T47D (cell line): ENCODE data around the gene PLOD1.
"Not testable (repeated sequence)": the region's sequence is repeated elsewhere in the genome, so short reads cannot be mapped to it uniquely, and the experiment has no call there.

ENCODE experiments used
- DNase-seq, 2 experiments: peaks; one replicate each; pipeline versions ENCODE4 v3.0.0 to v3.0.0-alpha.2; 2011 to 2012; ENCODE audit warnings: low read depth in 1 of 2, low spot score in 1 of 2
- JUND ChIP-seq: IDR thresholded peaks from 2 replicates; pipeline ENCODE4 v1.6.1; 2012; ENCODE audit warnings: low read depth
- in situ Hi-C: cut with HindIII; loops from 2 replicates; pipeline ENCODE4 v1.10.0; 2016; ENCODE audit warnings: low sequenced_read_pairs, low pct_unique_long_range_greater_than_20kb

PLOD1 gene

DNA sequence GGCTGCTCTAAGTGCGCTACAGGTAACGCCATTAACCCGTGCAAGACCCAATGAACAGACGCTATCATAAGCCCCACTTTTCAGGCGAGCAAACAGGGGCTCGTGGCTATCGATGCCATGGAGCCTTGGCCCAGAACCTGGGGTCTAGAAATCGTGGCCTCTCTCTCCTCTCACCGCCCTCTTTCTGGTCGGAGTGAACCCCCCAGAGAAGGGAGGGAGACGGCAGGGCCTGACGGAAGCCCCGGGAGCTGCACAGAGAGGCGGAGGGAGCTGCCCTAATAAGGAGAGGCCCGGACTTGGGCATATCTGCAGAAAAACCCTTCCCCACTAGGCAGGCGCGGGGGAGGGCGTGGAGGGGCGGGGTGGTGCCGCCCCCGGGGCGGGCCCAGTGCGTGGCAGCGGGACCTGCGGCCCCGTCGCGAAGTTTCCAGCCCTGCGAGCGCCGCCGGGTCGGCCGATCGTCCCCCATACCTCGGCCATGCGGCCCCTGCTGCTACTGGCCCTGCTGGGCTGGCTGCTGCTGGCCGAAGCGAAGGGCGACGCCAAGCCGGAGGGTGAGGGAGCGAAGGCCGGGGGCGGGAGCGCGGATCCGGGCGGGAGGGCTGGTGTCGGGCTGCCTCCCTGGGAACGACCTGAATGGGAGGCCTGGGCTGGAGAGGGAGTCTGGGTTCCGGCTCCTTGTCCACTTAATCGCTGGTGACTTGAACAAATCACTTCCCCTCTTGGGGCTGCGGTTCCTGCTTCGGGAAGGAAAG is at the start of gene PLOD1:
TSS of gene PLOD1 (plus strand) at position 416 of the 755 bp plus-strand sequence. CDS start at position 479, 63 bp downstream.
- peak; percentile 72 to 85 for DNase-seq
- no peak for TF ChIP-seq JUND
- in situ Hi-C loops, result no loop called here

DNA sequence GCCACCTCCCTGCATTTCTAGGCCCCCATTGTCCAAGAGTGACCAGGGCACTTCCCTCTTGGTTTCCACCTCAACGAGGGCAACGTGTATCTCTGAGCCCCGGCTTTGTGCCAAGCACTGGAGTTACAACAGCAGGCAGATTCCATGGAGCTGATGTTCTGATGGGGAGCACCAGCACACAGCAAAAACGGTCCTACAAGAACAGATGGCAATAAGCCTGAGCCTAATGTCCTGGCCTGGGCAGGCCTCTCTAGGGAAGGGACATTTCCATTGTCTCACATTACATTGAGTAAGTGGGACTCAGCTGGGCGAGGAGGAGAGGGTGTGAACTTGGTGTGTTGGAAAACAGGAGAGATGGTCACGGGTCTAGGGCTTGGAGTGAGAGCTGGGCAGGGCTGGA is 48.6 kb upstream of the PLOD1 start:
- TF ChIP-seq JUND, result no peak
- DNase-seq, result no peak
- in situ Hi-C loops, result no loop called here

DNA sequence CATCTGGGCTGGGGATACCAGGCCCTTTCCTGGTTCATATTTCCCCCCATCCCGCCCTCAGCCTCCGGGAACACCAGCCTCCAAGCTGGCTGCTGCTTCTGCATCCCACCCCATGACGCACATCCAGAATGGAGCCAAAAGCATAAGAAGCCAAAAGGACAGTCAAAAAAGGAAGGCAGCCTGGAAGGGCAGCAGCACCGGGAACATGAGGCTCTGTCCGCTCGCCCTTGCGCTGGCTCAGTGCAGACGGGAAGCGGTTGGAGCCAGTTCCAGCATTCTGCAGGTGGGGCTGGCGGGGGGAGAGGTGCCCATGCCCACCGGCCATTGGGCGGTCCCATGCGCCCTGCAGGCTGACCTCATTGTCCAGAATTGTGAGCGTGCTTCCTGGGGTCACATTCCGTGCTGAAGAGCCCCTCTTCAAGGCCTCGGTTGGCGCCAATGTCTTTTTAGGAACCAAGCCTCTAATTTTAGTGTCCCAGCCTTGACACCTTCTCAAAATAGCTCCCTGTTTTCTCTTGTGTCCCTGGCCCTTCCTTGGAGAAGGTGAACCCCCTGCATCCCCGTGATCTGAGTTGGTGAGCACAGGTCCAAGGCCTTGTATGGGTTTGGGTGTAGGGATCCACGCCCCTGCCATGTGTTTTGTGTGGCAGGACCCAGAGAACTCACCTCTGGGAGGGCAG is 47.4 kb upstream of the PLOD1 start:
- TF ChIP-seq JUND, result no peak
- DNase-seq, result no peak
- in situ Hi-C loops, result no loop called here

DNA sequence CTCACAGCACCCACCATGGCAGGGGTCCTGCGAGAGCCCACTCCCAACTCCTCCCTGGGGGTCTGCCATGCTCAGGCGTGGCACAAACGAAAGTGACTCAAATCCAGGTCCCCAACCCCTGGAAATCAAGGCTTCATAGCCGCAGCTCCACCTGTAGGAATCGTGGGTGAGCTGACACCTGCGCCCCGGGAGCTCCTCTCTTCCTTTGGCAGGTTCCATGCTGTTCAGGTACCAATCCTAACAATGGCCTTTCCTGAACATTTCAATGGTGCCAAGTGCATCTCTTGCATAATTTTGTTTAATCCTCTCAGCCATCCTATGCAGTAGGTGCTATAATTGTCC is 46.9 kb upstream of the PLOD1 start:
- no peak for TF ChIP-seq JUND
- in situ Hi-C loops, result no loop called here
- no peak for DNase-seq

DNA sequence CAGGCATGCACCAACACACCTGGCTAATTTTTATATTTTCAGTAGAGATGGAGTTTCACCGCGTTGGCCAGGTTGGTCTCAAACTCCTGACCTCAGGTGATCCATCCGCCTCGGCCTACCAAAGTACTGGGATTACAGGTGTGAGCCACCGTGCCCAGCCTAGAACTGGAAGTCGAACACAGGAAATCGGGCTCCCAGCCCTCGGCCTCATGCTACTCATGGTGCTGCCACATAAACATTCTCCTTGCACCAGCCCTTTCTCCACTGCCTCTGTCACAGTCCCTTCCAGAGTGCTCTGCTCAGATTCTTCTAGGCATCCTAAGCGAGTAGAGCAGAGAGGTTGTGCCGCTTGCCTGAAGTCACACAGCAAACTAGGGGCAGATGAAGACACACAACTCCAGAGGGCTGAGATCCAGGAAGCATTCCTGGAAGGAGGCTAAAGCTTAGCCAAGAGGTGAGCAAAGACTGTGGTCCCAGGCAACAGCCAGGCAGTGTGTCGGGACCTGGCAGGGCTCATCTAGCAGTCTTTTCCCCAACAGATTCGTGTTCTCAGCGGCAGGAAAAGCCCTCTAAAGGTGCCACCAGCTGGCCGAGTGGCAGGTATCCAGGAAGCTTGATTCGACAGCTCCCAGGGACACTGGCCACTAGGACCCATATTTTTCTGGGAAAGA is 46.2 kb upstream of the PLOD1 start:
- in situ Hi-C loops, result no loop called here
- DNase-seq, result no peak
- TF ChIP-seq JUND, result no peak

DNA sequence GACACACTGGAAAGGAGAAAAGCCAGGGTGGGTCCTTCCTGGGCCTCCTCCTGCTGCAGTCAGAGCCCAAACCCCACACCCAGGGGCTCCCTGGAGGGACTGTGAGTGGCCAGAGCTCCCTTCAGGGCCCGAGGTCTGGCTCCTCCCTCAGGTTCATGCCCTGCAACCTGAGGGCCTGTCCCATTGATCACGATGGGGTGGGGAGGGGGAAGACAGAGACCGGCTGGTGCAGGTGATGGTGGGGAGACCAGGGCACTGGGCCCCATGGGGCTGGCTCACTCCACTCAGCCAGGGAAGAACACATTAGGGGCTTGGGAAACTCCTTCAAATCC is 45.7 kb upstream of the PLOD1 start:
- TF ChIP-seq JUND, result no peak
- DNase-seq, result no peak
- in situ Hi-C loops, result no loop called here

DNA sequence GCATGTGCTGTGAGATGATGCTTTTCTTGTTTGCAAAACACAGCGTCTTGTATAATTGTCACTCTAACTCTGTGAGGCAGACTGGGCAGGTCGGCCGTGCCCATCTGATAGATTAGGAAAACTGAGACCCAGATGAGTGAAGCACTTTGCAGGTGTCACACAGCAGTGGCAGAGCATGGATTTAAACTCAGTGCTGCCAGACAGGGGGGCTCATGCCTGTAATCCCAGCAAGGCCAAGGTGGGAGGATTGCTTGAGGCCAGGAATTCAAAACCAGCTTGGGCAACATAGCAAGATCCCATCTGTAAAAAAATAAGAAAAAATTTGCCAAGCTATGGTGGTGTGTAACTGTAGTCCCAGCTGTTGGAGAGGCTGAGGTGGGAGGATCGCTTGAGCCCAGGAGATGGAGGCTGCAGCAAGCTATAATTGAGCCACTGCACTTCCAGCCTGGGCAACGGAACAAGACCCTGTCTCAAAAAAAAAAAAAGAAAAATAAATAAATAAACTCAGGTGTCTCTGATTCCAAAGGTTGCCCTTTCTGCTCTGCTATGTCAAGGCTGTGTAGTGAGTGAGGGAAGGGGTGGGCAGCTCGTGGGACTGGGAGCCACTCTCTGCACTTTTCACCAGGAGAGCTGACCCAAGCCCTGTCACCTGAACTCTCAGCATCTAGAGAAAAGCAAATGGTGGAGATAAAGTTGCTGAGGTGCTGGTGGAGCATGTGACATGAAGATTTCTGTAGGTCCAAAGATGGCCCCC is 42.9 kb upstream of the PLOD1 start:
- no peak for DNase-seq
- no peak for TF ChIP-seq JUND
- in situ Hi-C loops, result no loop called here

DNA sequence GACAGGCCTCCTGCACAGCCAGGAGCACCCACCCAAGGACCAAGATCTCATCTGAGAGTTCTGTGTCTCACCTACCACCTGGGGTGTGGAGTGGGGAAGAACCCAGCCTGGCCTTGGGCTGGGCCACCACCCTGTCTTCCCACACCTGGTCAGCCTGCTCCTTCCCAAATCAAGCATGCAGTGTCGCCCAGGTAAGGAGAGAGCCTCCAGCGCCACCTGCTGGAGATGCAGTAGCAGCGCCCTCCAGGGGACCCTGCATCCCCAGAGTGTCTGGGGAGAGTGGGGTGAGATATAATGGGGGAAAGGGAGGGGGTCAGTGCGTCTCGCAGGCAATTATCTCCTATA is 40.6 kb upstream of the PLOD1 start:
- peak; percentile 70 to 79 for DNase-seq
- in situ Hi-C loops, result no loop called here
- TF ChIP-seq JUND, result no peak

DNA sequence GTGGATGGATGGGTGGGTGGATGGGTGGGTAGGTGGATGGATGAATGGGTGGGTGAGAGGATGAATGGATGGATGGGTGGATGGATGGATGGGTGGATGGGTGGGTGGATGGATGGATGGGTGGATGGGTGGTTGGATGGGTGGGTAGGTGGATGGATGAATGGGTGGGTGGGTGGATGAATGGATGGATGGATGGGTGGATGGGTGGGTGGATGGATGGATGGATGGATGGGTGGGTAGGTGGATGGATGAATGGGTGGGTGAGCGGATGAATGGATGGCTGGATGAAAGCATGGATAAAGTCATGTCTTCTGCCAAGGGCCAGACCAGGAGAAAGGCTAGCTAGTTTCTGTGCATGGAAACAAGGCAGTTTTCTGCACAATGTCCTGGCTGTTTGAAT is 40.0 kb upstream of the PLOD1 start:
- DNase-seq, in situ Hi-C loops: not testable (repeated sequence)

DNA sequence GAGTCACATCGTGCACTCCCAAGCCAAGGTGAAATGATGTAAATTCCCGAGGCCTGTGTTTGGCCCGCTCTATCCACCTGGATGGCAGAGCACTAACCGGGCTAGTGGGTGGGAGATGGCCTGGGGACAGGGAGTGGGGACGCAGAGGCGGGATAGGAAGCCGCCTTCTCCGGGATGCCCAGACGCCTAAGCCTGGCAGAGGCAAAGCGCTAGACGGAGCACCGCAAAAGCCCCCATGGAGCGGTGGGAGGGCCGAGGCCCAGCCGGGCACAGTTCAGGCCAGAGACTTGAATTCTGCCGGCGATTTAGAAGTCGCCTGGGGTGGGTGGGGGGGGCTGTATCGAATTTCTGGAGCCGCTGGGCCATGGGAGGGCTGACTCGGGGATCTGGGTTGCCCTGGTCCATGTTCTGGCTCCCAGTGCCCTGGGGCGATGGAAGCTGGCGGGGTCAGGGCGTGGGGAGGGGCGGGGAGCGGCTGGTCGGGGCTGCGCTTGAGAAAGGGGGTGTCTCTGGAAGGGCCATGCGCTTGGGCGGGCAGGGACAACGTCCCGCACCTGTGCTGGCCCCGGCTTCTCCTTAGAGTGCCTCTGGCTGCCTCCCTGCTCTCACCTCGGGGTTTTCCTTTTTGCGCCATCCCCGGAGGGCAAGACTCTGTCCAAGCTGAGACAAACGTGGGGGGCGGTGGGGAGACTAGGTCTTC is 36.3 kb upstream of the PLOD1 start:
- TF ChIP-seq JUND, result no peak
- no peak for DNase-seq
- in situ Hi-C loops, result no loop called here

DNA sequence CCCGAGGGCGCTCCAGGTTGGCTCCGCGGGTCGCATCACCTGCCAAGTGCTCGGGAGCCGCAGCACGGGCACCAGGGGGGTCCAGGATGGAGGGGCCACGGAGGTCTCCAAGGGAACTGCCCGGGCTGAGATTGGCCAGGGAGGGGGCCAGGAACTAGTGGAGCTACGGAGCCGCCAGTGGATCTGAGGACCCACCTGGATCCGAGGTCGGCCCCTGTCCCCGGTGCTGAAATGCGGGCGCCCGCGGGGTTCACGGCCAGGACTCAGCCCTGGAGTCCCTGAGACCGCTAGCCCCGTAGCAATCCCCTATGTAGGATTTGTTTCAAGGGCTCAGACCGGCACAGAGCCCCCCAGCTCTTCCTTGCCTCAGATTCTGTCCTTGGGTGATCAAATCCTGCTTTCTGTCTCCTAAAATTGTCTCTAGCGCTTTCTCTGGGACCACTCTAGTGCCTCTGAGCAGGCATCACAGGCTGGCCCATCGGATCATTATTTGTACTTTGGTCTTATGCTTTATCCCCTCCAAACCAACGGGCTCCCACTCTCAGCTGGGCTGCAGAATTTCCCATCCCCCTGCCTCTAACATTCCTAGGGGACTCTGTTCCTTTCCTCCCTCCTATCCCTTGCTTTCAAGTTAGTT is 35.6 kb upstream of the PLOD1 start:
- no peak for TF ChIP-seq JUND
- in situ Hi-C loops, result no loop called here
- DNase-seq, result peak in 1 of 2 experiments; percentile 39

DNA sequence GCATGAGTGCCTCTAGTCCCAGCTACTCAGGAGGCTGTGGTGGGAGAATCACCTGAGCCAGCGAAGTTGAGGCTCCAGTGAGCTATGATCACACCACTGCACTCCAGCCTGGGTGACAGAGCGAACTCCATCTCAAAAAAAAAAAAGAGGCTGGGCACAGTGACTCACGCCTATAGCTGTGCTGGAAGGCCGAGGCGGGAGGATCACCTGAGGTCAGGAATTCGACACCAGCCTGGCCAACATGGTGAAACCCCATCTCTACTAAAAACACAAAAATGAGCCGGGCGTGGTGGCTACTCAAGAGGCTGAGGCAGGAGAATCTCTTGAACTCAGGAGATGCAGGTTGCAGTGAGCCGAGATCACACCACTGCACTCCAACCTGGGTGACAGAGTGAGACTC is 33.1 kb upstream of the PLOD1 start:
- in situ Hi-C loops, DNase-seq: not testable (repeated sequence)
